Measurements from ENCODE around the gene ERAS.

DNA sequence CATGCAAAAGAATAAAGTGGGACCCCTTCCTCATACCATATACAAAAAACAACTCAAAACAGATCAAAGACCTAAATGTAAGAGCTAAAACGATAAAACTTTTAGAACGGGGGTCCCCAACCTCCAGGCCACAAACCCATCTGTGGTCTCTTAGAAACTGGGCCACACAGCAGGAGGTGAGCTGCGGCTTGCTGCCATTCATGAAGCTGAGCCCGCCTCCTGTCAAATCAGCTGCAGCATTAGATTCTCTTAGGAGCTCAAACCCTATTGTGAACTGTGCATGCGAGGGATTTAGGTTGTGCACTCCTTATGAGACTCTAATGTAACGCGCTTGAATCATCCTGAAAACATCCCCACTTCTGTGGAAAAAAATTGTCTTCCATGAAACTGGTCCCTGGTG is 46.9 kb upstream of the ERAS start:
- TF ChIP-seq, protein P1, sequence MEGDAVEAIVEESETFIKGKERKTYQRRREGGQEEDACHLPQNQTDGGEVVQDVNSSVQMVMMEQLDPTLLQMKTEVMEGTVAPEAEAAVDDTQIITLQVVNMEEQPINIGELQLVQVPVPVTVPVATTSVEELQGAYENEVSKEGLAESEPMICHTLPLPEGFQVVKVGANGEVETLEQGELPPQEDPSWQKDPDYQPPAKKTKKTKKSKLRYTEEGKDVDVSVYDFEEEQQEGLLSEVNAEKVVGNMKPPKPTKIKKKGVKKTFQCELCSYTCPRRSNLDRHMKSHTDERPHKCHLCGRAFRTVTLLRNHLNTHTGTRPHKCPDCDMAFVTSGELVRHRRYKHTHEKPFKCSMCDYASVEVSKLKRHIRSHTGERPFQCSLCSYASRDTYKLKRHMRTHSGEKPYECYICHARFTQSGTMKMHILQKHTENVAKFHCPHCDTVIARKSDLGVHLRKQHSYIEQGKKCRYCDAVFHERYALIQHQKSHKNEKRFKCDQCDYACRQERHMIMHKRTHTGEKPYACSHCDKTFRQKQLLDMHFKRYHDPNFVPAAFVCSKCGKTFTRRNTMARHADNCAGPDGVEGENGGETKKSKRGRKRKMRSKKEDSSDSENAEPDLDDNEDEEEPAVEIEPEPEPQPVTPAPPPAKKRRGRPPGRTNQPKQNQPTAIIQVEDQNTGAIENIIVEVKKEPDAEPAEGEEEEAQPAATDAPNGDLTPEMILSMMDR (conservative IDR thresholded peaks at IDR 0.05; ENCODE audit: low read depth in 2 of 2) = no peak
- TF ChIP-seq EZH2 (IDR thresholded peaks at IDR 0.05; ENCODE audit: low read depth, unreplicated experiment) = no peak
- no peak for TF ChIP-seq POLR2AphosphoS5 (IDR thresholded peaks at IDR 0.05; ENCODE audit: low read depth)
